GM18861 (cell line): ENCODE results near the gene PASK.
A peak's percentile ranks its signal among the peaks of the same experiment; 100 is the strongest.

Source experiments
- ATAC-seq: cut with Tn5 transposase; IDR thresholded peaks from one replicate; pipeline ENCODE4 v1.9.1; 2021; ENCODE audit not compliant: unreplicated experiment

The PASK gene

DNA sequence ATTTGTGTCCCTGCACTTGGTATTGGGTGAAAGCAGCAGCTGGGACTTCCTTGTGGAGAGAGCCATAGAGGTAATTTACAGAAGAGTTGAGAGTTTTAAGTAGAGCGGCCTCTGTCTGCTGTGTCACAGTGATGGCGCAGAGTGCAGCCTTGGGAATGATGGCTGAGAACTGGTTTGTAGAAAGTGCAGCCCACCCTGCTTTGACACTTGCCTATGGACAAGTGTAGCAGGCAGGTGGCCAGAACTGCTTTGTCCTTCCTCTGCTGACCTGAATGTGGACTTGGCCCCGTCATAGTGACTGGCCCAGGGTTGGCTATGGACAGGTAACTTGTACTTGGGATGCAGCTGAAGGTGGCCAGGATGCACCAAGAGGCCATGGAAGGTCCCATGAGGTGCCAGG lies 32.9 kb upstream of the PASK start:
- no peak for ATAC-seq

DNA sequence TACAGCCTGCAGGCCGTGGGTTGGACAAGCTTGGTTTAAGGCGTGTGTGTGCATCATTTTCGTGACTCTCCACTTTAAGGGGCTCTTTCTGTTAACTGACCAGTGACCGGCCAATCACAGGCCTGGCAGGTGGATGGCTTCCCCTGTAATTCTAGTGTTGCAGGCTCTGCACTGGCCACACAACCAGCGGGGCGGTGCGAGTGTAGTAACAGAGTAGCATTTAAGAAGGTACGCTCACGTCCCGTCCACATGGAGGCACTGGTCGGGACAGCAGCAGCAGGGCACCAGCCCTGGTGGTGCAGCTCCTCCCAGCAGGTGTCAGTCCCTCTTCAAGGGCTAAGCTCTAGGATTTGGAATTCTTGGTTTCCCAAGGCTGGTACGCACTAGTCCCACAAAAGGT lies 31.2 kb upstream of the PASK start:
- no peak for ATAC-seq

DNA sequence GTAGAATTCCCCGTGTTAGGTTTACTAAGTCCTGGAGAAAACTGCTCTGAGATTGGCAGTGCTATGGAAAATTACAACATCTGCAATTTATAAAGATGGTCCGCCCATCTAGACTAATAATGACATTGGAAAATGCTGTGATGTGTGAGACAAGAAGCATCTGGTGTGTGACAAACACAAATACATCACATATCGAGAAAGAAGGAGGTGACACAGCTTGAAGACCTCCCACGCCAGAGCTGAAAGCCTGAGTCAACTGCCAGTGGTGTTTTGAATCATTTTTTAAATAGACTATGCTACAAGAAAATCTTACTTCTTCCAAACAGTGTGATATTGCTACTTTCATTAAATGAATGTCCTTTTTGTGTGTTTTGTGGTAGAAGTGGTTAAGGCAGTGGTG lies 30.6 kb upstream of the PASK start:
- no peak for ATAC-seq

DNA sequence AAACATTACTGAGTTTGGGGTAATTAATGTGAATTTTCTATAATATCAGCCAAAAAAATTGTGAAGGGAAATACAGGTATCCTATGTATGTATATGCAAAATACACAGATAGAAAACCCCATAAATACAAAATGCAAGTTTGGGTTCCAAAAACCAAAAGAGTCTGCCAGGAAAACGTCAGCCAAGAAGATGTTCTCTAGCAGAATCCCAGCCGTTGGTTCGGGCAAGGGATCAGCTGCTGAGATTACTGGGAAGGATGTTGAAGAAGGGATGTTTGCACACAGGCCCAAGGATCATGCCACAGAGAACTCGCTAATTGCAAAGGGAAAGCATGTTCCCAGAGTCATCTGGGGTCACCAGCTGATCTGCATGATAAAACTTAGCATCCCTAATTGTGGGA lies 29.7 kb upstream of the PASK start:
- no peak for ATAC-seq

DNA sequence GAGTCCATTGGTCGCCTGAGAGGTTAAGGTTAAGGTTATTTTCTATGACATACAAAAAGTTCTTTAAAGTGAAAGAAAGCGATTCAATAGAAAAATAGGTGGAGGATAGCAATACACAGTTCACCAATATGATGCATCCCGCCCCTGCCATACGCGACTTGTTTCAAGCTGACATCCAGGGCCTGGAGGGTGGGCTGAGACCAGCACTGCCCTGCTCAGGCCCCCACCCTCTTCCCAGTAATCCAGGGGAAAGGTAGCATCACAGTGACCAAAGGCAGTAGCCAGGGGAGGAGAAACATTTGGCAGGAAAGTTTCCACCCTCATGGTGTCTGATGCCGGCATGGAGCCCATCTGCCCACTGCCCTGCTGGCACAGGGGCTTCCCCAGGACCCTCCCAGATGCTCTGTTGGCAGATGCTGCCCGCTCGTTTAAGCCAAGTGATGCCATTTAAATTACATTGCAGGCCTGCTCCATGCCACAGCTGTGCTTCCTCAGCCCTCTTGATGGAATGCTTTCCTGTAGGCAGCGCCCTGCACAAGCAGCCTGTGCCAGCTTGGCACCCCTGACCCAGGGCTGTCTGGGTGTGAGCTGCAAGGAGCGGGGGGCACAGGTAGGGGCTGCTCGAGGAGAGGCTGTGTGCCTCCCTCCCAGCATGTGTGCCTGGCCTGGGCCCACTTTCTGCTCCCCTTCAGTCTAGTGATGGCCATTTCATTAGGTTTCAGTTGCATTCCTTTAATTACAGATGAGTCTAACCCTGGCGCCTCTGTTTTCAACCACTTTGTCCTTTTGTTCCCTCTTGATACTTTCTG lies 28.5 kb upstream of the PASK start:
- no peak for ATAC-seq

DNA sequence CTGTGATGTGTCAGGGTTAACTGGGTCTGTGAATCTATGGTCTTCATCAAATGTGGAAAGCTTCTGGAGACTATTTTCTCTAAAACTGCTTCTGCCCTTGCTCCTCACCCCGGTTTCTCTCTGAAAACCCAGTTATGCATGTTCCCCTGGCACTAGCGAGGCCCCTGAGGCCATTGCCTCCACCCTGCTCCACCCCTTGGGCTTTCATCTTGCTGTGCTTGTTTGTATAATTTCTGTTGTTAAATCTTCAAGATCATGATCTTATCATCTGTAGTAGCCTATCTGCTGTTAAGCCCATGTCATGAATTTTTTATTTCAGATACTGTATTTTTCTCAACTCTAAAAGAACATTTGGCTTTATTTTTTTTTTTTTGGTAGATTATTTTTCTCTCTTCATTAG lies 24.3 kb upstream of the PASK start:
- ATAC-seq = no peak

DNA sequence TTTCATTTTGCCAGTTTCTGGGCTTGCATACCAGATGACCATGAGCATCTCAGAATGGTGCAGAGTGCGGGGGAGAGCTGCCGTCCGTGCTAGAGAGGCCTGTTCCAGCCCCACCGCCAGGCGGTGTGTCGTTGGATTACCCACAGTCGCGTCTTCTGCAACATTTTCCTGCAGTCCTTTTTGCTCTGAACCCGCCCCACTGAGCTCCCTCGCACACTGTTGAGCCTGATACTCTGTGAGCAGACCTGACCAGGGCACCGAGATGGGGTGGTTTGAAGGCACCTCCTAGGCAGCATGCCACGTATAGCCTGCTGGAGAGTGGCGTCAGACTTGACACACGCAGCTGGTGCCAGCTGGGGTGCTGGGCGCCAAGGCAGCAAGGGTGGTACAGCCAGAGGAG lies 19.1 kb upstream of the PASK start:
- no peak for ATAC-seq

DNA sequence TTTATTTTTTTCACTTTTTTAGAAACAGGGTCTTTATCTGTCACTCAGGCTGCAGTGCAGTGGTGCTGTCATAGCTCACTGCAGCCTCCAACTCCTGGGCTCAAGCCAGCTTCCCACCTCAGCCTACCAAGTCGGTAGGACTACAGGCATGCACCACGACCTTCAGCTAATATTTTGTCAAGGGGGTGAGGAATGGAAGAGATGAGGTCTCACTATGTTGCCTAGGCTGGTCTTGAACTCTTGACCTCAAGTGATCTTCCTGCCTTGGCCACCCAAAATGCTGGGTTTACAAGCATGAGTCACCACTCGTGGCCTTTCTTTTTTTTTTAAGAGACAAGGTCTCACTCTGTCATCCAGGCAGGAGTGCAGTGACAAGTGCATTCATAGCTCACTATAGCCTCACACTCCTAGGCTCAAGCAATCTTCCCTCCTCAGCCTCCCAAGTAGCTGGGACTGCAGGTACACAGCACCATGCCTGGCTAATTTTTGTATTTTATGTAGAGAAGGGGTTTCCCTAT lies 14.4 kb upstream of the PASK start:
- no peak for ATAC-seq

DNA sequence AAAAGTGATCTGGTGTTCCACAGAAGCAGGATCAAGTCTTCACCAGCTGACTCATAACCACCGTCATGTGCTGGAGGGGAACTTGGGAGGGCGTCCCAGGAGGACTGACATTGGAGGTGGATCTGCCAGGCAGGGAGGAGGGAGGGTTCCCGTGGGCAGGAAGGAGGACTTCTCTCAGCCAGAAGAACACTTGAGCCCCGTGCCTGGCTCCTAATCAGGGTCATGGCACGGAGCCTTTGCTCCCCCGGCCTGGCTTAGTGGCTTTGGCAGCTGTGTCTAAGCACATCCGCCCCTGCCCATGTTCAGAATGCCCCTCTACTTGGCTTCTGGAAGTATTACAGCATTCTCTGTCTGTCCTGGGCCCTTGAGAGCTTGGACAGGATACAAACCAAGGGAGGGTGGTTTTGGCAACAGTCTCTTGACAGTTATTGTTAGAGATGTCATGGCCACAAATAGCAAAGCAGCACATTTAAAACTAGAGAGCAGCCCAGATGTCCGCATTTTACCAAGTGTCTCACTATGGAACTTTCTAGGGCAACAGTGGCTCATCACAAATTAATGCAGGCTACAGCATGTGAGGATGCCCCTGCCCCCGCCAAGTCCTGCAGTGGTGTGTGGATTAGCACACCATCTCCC lies 12.5 kb upstream of the PASK start:
- no peak for ATAC-seq

DNA sequence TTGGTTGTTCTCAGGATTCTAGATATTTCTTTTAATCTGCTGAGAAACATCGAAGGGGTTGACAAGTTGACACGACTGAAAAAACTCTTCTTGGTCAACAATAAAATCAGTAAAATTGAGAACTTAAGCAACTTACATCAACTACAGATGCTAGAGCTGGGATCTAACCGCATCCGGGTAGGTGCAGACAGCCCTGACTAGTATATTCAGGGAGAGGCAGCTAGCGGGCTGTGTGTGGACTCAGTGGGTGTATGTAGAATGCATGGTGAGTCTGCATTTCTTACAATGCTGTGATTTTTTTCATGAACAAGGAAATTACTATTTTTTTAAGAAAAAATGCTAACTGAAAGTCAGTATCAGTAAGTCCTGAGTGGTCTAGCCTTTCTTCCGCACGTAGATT lies 11.0 kb upstream of the PASK start:
- no peak for ATAC-seq

DNA sequence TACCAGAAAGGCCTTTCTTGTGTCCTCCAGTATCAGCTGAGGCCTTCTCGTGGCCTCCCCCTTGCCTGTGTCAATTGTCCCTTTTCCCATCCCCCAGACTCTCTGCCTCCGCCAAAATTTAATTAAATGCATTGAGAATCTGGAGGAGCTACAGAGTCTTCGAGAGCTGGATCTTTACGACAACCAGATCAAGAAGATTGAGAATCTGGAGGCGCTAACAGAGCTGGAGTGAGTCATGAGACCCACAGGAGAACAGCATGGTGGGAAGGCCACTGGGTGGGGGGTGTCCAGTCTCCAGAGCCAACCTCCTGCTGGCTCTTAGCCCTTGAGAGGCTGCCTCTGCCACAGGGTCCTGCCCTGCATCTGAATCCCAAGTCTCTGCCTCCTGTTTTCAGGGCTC lies 9.8 kb upstream of the PASK start:
- ATAC-seq = no peak

DNA sequence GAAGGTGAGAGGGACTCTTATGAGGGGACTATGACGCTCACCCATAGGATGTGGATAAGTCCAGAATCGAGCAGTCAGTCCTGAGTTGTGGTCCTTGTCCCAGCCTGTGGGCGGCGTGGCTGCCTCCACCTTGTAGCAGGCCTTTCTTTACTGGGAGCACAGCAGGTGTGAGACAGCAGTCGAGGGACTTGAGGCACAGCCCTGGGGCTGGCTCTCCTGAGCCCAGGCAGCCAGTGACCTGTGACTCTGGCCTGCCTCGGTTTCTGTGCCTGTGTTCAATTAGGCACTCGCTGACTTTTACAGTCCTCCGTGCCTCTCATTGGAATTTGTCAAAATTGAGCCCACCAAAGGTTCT lies 9.3 kb upstream of the PASK start:
- no peak for ATAC-seq

DNA sequence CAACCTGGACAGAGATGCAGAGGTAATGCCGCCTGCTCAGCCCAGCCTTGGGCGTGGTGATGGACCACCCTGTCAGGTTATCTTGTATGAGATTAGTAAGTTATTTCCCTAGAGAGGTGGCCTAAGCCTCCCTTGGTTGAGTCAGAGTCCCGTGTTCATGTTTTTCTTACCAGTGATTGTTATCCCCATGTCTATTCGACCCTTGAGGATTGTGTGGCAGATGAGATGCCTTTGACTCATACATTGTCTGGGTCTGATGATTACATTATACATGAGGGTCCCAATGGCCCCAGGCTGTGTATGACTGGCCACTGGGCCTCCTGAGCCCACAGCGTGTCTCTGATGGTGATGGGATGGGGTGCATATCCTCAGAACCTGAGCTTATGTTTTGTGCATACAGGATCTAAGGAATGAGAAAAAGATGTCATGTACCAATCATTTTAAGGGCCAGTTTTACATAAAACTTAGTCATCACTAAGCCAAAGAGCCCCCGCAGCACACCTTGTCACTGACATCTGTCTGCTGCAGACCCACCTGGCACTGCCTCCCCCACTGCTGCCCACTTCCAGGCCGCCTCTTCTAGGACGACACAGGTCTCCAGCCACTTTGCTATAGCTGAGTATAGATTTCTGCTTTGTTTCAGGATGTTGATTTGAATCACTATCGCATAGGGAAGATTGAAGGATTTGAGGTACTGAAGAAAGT lies 8.7 kb upstream of the PASK start:
- no peak for ATAC-seq

DNA sequence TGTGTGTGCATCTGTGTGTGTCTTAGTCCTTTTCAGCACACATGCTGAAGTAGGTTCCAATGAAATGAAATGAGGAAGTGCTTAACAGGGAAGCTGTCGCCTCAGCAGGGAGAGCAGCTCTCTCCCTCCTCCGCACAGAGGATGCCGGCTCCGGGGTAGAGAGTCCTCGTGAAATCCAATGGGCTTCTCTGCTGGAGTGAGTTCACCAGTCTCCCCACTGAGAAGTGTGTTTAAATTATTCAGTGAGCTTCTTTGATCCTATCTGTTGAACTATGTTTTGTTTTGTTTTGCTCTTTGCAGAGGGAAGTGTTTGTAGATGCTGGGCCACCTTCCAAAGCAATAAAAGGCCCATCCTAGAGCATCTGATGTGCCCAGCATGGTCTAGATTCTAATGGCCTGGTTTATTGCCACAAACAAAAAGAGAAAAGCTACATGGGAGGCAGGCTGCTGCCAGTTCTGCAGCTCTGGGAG lies 7.7 kb upstream of the PASK start:
- ATAC-seq = no peak

DNA sequence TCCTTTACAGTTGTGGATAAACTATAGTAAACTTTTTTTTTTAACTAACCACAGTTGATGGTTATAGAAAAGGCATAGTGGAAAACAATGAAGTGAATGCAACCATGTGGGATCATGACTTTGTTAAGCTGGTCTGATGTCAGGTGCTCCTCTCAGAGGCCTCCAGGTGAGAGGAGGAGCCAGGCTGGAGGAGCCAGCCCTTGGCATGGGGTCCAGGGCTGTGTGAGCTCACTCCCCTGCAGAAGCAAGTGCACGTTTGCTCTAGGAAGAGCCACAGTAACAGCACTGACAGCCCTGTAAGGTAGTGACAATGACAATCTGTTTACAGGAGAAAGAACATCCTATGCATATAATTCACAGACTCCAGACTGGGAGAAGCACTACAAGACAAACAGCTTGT lies 6.7 kb upstream of the PASK start:
- no peak for ATAC-seq

DNA sequence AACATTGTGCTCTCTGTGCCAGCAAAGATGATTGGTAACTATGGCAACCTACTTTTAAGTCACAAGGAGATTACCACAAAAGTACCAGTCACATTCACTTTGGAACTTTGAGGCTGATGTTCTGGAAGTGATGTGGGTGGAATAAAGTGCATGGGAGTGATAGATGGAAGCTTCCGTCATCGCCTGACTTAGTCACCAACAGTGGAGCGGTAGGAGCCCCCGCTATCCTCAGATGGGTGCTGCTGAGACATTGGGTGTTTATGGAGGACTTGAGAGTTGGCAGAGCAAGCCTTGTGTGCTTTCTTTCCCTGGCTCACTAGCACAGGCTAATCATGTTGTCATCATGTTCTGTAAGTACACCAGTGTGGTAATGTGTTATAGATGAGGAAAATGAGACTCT lies 5.6 kb upstream of the PASK start:
- no peak for ATAC-seq

DNA sequence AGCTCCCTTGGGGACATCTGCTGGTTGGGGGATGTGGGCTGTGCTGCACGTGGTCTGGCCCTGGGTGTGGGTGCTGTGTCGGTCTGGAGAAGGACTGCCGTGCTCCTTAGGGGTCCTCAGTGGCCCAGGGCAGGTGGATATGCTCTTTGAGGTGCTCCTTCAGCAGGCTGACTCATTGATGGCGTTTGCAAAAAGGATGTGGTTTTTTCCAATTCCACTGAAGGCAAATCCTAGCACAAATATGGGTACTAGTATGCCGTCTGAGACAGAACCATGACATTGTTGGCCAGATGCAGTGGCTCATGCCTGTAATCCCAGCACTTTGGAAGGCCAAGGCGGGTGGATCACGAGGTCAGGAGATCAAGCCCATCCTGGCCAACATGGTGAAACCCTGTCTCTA lies 4.3 kb upstream of the PASK start:
- no peak for ATAC-seq

DNA sequence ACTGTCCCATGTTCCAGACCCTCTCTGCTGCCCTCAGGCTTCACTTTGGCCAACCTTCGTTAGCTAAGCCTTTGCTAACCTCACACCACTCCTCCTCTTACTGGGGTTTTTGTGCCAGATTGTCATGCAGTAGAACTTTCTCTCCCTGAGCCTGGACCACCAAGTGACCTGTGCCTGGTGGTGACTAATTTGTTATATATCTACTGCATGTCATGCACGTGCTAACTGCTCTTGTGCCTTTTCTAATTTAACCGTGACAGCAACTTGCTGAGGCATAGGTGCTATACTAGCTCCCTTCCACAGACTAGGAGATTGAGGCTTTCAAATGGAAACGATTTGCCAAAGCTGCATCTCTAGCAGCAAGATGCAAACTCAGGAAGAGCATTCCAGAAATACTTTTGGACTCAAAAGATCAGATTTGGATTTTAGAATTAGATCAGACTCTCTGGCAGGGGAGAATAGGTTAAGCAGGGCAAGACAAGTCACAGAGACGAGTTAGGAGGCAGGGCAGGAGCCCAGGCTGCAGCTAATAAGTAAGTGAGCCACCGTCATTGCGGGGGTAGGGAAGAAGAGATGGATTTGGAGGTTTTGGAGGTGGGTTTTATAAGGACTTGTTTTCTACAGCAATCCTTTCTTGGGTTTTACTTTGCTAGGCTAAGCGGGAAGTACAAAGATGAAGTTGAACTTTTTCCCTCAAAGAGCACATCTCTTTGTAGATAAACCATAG lies 2.8 kb upstream of the PASK start:
- ATAC-seq = no peak

DNA sequence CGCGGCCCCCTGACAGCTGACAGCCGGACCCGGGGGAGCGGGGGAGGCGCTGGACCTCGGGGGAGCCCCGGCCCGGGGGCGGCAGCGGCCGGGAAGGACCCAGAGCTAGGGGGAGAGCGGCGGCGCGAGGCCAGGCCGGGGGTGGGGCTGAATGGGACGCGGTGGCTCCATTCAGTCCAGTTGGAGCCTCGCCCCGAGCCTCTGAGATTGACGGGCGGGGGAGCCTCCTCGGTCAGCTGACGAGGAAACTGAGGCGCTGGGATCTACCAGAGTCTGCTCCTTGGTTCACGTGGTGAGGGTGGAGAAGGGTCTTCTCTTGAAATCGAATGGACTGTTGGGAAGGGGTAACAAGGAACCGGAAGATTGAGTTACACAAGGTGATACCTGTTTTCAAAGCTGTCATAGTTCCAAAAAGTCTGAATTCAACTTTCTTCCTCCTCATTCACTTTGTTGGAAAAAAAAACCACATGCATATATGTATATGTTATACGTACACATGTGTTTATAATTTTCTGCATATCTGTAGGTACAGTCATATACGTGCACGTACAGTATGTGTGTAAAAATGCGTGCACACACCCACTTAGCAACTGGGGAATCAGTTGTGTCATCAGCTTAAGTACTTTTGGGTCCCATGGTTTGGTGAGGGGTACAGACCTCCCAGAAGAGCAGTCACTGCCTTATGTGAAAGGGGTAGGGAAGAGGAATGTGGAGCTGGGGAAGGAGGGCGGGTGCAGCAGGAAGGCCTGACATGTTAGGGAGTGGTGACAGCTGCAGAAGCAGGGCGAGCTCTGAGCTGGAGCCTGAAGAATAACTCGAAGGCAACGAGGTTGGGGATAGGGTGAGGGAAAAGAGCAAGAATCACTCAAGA lies 1.6 kb upstream of the PASK start:
- no peak for ATAC-seq

DNA sequence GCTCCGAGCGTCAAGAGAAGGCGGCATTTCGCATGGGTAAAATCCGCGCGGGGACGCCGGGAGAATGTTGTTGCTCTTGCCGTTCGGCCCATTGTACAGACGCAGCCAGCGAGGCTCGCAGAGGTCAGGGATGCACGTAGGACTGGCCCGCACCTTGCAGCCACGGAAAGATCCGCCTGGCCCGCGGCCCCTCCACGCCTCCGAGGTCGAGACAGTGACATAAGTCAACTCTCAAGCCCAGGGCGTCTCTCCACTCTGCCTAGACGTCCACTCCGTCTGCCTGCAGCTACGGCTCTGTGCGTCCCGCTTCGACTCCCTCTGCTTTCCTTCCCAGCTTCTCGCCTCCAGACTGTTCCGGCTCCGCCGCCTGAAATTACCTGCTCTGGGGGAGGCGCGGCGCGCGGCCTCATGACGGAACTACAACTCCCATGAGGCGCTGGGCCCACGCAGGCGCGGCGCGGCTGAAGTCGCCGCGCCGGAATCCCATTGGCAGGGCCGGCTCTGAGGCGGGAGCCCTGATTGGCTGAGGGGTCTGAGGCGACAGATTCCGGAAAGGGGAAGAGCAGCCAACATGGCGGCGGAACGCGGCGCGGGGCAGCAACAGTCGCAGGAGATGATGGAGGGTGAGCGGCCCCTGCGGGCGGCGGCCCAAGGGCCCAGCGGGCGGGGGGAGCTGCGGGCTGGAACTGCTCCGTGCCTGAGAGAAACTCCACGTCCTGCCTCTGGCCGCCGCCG lies 820 bp upstream of the PASK start, which contains the start of gene PPP1R7:
TSS of gene PPP1R7 (plus strand) at position 543 of the 735 bp plus-strand sequence. CDS start at position 572, 29 bp downstream.
- peak; percentile 61 for ATAC-seq
